ENCODE data around the gene NUP85.

DNA sequence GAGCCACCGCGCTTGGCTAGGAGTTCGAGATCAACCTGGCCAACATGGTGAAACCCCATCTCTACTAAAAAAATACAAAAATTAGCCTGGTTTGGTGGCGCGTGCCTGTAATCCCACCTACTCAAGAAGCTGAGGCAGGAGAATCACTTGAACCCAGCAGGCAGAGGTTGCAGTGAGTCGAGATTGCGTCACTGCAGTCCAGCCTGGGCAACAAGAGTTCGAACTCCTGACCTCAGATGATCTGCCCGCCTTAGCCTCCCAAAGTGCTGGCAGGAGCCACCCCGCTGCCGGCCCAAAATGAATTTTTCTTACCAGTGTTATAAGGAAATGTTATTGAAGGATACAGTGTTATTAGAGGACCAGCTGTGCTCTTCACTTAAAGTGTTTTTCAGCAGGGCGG lies 2.3 kb downstream of the NUP85 start:
- no peak for TF ChIP-seq EZH2 (IDR thresholded peaks at IDR 0.05)
- no peak for TF ChIP-seq POLR2AphosphoS5 (IDR thresholded peaks at IDR 0.05; ENCODE audit: borderline replicate concordance, low read depth, low read length)
- no peak for TF ChIP-seq FOXP2 (optimal IDR thresholded peaks at IDR 0.05; ENCODE audit: control extremely low read depth, extremely low read length, insufficient read depth)
